B cell (primary cell): ENCODE data around the gene PAM.

Experiments
- EZH2 ChIP-seq: IDR thresholded peaks from 2 replicates; pipeline ENCODE4 v1.6.1; 2012; ENCODE audit warnings: borderline replicate concordance, low read depth, mild to moderate bottlenecking, moderate library complexity, low read length; ENCODE audit not compliant: insufficient read depth, poor library complexity, severe bottlenecking
- TF ChIP-seq, protein P1 (sequence below): fragments of 200-600 bp; IDR thresholded peaks from one replicate; pipeline ENCODE4 v1.8.0; 2022; ENCODE audit warnings: antibody characterized with exemption, mild to moderate bottlenecking

- TF ChIP-seq, protein P1, sequence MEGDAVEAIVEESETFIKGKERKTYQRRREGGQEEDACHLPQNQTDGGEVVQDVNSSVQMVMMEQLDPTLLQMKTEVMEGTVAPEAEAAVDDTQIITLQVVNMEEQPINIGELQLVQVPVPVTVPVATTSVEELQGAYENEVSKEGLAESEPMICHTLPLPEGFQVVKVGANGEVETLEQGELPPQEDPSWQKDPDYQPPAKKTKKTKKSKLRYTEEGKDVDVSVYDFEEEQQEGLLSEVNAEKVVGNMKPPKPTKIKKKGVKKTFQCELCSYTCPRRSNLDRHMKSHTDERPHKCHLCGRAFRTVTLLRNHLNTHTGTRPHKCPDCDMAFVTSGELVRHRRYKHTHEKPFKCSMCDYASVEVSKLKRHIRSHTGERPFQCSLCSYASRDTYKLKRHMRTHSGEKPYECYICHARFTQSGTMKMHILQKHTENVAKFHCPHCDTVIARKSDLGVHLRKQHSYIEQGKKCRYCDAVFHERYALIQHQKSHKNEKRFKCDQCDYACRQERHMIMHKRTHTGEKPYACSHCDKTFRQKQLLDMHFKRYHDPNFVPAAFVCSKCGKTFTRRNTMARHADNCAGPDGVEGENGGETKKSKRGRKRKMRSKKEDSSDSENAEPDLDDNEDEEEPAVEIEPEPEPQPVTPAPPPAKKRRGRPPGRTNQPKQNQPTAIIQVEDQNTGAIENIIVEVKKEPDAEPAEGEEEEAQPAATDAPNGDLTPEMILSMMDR, result no peak
- no peak for TF ChIP-seq EZH2
These were observed 171.9 kb downstream of the PAM start for GRCh38 chr5:102927007-102927406.
